ENCODE results near the gene DHRSX.

DHRSX gene

GRCh38 chrX:2185341-2186082 lies 315.3 kb downstream of the DHRSX start:
- no peaks in the 10 kb centered on the region for H3K4me1 ChIP-seq (ENCODE audit: control insufficient read depth in 1 of 2, insufficient read depth in 1 of 2, low read depth in 1 of 2, low read length in 1 of 2)
- no peaks in the 10 kb centered on the region for H3K27me3 ChIP-seq
- TF ChIP-seq, protein P1, sequence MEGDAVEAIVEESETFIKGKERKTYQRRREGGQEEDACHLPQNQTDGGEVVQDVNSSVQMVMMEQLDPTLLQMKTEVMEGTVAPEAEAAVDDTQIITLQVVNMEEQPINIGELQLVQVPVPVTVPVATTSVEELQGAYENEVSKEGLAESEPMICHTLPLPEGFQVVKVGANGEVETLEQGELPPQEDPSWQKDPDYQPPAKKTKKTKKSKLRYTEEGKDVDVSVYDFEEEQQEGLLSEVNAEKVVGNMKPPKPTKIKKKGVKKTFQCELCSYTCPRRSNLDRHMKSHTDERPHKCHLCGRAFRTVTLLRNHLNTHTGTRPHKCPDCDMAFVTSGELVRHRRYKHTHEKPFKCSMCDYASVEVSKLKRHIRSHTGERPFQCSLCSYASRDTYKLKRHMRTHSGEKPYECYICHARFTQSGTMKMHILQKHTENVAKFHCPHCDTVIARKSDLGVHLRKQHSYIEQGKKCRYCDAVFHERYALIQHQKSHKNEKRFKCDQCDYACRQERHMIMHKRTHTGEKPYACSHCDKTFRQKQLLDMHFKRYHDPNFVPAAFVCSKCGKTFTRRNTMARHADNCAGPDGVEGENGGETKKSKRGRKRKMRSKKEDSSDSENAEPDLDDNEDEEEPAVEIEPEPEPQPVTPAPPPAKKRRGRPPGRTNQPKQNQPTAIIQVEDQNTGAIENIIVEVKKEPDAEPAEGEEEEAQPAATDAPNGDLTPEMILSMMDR (IDR thresholded peaks at IDR 0.05), result no peak
- no peaks in the 10 kb centered on the region for H3K36me3 ChIP-seq
- H3K4me3 ChIP-seq (ENCODE audit: low read depth in 1 of 2, low read length in 1 of 2), result no peak overlapping the region
- peaks cover 29% of the 10 kb centered on the region for H3K9me3 ChIP-seq
- no peak overlapping the region for H3K27ac ChIP-seq

GRCh38 chrX:2184089-2184488 lies 316.7 kb downstream of the DHRSX start:
- Histone ChIP-seq H3K9me3 (peaks cover 29% of the 10 kb centered on the region), H3K4me1 (ENCODE audit: control insufficient read depth in 1 of 2, insufficient read depth in 1 of 2, low read depth in 1 of 2, low read length in 1 of 2) (no peaks in the 10 kb centered on the region), H3K27me3 (no peaks in the 10 kb centered on the region), H3K4me3 (ENCODE audit: low read depth in 1 of 2, low read length in 1 of 2) (no peak overlapping the region), H3K27ac (no peak overlapping the region), H3K36me3 (no peaks in the 10 kb centered on the region)
- TF ChIP-seq, protein P1 (IDR thresholded peaks at IDR 0.05), result no peak

DNA sequence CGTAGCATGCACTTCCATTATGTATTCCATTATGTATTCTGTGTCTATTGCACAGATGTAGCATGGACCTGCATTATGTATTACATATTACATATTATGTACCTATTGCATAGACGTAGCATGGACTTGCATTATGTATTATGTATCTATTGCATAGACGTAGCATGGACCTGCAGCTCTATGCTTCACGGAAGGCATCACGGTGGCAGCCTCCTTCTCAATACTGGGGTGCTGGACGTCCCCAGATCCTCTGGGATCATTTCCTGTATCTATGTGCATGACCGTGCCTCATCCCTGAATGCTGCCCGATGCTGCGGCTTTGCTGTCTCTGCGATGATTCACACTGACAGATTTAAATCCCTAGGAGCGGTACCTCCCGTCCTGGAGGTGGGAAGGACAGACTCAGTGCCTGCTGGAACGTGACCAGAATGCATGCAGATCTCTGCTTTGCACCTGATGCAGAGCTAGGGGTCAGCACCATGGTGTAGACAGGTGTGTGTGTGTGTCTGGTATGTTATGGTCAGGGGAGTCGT lies 317.5 kb downstream of the DHRSX start:
- Histone ChIP-seq H3K4me1 (ENCODE audit: control insufficient read depth in 1 of 2, insufficient read depth in 1 of 2, low read depth in 1 of 2, low read length in 1 of 2) (no peaks in the 10 kb centered on the region), H3K36me3 (no peaks in the 10 kb centered on the region)
- TF ChIP-seq, protein P1 (IDR thresholded peaks at IDR 0.05), result no peak

GRCh38 chrX:2177541-2177940 lies 323.2 kb downstream of the DHRSX start:
- Histone ChIP-seq H3K9me3 (no peaks in the 10 kb centered on the region), H3K4me3 (ENCODE audit: low read depth in 1 of 2, low read length in 1 of 2) (no peak overlapping the region), H3K27ac (no peak overlapping the region), H3K4me1 (ENCODE audit: control insufficient read depth in 1 of 2, insufficient read depth in 1 of 2, low read depth in 1 of 2, low read length in 1 of 2) (no peaks in the 10 kb centered on the region), H3K36me3 (no peaks in the 10 kb centered on the region), H3K27me3 (no peaks in the 10 kb centered on the region)
- TF ChIP-seq, protein P1 (IDR thresholded peaks at IDR 0.05), result no peak

More for the DNA sequence above, 317.5 kb downstream of the DHRSX start:
- no peak overlapping the region for H3K27ac ChIP-seq
- H3K4me3 ChIP-seq (ENCODE audit: low read depth in 1 of 2, low read length in 1 of 2), result no peak overlapping the region
- peaks cover 29% of the 10 kb centered on the region for H3K9me3 ChIP-seq
- H3K27me3 ChIP-seq, result no peaks in the 10 kb centered on the region

DNA sequence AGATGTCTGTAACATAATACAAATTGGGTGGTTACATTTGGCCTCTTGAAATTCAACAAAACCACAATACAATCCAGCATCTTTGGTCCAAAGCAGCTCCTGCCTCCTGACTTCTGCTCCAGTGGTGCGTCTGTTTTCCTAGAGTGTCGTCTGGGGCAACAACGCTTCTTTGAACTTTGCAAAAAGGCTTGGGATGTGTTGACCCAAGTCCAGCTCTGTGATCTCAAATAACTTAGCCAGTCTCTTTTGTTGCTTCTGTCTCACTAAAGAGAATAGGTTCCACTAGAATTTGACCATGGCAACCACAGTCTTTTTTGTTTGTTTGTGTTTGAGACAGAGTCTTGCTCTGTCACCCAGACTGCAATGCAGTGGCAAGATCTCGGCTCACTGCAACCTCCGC lies 324.0 kb downstream of the DHRSX start:
- H3K27me3 ChIP-seq, result no peaks in the 10 kb centered on the region
- no peak overlapping the region for H3K27ac ChIP-seq
- no peaks in the 10 kb centered on the region for H3K36me3 ChIP-seq
- no peaks in the 10 kb centered on the region for H3K9me3 ChIP-seq
- no peak overlapping the region for H3K4me3 ChIP-seq (ENCODE audit: low read depth in 1 of 2, low read length in 1 of 2)
- TF ChIP-seq, protein P1 (IDR thresholded peaks at IDR 0.05), result no peak
- no peaks in the 10 kb centered on the region for H3K4me1 ChIP-seq (ENCODE audit: control insufficient read depth in 1 of 2, insufficient read depth in 1 of 2, low read depth in 1 of 2, low read length in 1 of 2)
